ENCODE results near the gene ZNF121. TPM values are rescaled to one million over a fixed set of nuclear protein-coding genes. Genes with fewer than 3 reads are reported as not detected.

The ZNF121 gene
- total RNA-seq, 1 donor from 2014 or later = 18.0 TPM

DNA sequence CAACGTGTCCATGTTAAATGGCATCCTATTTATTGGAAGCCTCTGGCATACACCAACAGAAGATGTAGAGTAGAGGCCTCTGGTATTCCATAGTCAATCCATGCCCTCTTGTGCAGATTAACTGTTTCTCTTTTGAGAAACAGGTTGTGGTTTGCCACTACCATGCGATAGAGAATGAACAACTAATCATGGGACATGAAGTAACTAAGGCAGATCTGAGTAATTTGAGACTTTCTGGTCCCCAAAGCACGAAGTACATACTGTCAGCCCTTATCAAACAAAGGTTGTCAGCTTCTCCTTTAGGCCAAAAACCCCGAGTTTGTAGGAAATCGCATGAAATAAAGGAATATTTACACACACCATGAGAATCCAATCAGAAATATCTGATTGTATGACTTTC, 3.6 kb downstream of the ZNF121 start:
- TF ChIP-seq, protein P1, sequence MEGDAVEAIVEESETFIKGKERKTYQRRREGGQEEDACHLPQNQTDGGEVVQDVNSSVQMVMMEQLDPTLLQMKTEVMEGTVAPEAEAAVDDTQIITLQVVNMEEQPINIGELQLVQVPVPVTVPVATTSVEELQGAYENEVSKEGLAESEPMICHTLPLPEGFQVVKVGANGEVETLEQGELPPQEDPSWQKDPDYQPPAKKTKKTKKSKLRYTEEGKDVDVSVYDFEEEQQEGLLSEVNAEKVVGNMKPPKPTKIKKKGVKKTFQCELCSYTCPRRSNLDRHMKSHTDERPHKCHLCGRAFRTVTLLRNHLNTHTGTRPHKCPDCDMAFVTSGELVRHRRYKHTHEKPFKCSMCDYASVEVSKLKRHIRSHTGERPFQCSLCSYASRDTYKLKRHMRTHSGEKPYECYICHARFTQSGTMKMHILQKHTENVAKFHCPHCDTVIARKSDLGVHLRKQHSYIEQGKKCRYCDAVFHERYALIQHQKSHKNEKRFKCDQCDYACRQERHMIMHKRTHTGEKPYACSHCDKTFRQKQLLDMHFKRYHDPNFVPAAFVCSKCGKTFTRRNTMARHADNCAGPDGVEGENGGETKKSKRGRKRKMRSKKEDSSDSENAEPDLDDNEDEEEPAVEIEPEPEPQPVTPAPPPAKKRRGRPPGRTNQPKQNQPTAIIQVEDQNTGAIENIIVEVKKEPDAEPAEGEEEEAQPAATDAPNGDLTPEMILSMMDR (IDR thresholded peaks at IDR 0.05; ENCODE audit: borderline replicate concordance) = no peak
- H3K27ac ChIP-seq (replicated peaks) = peak overlapping the region; percentile 23
- DNase-seq = no peak
- peaks cover 48% of the 10 kb centered on the region for H3K9me3 ChIP-seq (replicated peaks)
- peaks cover 34% of the 10 kb centered on the region for H3K36me3 ChIP-seq
- H3K27me3 ChIP-seq (ENCODE audit: low read depth) = no peaks in the 10 kb centered on the region
- intact Hi-C loops (cut with micrococcal nuclease) = no loop called here
- no peak overlapping the region for H3K4me3 ChIP-seq
- H3K4me1 ChIP-seq = peaks cover 42% of the 10 kb centered on the region

DNA sequence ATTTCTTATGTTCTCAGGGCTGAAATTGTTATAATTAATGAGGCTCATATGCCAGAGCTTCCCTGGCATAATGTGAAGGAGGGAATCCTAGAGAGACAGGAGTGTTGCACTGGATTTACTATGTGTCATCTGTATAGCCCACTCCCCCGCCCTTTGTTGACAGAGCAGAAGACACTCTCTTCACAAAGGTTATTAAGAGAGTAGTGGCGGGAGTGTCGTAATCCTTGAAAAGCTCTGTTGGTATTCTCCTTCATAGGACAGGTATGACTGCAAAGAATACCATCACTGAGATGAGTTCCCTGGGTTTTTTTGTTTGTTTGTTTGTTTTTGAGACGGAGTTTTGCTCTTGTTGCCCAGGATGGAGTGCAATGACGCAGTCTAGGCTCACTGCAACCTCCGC, 14.0 kb downstream of the ZNF121 start:
- Histone ChIP-seq H3K36me3 (peaks cover 91% of the 10 kb centered on the region), H3K27ac (replicated peaks) (no peak overlapping the region), H3K4me1 (peaks cover 7% of the 10 kb centered on the region), H3K27me3 (ENCODE audit: low read depth) (no peaks in the 10 kb centered on the region), H3K4me3 (no peak overlapping the region), H3K9me3 (replicated peaks) (peaks cover 100% of the 10 kb centered on the region)
- no peak for DNase-seq
- intact Hi-C loops (cut with micrococcal nuclease) = no loop called here
- TF ChIP-seq, protein P1 (IDR thresholded peaks at IDR 0.05; ENCODE audit: borderline replicate concordance) = no peak

DNA sequence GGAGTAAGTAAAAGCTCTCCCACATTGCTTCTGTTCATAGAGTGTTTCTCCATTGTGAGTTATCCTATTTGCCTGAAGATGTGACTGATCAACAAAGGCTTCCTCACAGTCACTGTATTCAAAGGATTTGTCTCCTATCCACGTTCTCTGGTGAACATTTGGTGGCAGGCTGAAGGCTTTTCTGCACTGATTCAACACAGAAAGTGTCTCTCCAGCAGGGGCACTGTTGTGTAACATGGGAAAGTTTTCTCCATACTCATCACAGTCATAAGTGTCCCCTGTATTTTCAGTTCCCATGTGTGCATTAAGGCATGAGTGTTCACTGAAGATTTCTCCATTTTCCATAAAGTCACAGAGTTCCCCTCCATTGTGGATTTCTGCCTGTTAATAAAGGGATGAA, 17.6 kb downstream of the ZNF121 start:
- H3K9me3 ChIP-seq (replicated peaks) = peaks cover 100% of the 10 kb centered on the region
- DNase-seq = no peak
- H3K27me3 ChIP-seq (ENCODE audit: low read depth) = no peaks in the 10 kb centered on the region
- no peaks in the 10 kb centered on the region for H3K4me1 ChIP-seq
- intact Hi-C loops (cut with micrococcal nuclease) = no loop called here
- no peak overlapping the region for H3K27ac ChIP-seq (replicated peaks)
- TF ChIP-seq, protein P1 (IDR thresholded peaks at IDR 0.05; ENCODE audit: borderline replicate concordance) = no peak
- H3K4me3 ChIP-seq = no peak overlapping the region
- H3K36me3 ChIP-seq = peaks cover 99% of the 10 kb centered on the region

DNA sequence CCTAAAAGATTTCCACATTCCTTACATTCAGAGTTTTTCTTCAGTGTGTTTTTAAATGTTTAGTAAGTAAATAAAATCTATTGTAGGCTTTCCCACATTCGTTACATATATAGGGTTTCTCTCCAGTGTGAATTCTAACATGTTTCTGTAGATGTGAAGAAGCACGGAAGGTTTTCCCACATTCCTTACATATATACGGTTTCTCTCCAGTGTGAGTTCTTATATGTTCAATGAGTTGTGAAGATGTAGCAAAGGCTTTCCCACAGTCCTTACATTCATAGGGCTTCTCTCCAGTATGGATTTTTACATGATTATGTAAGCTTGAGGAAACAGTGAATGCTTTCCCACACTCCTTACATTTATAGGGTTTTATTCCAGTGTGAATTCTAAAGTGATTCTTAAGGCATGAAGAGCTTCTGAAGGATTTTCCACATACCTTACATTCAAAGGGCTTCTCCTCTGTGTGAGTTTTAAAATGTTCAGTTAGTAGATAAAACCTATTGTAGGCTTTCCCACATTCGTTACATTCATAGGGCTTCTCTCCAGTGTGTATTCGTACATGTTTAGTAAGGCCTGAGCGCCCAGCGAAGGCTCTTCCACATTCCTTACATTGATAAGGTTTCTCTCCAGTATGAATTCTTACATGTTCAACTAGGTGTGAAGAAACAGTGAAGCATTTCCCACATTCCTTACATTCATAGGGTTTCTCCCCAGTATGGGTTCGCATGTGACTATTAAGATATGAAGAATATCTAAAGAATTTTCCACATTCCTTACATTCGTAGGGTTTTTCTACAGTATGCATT, 18.2 kb downstream of the ZNF121 start:
- no peak for DNase-seq
- intact Hi-C loops (cut with micrococcal nuclease) = no loop called here
- Histone ChIP-seq H3K27ac (replicated peaks) (no peak overlapping the region), H3K27me3 (ENCODE audit: low read depth) (no peaks in the 10 kb centered on the region), H3K4me1 (no peaks in the 10 kb centered on the region), H3K9me3 (replicated peaks) (peaks cover 100% of the 10 kb centered on the region), H3K4me3 (no peak overlapping the region), H3K36me3 (peaks cover 100% of the 10 kb centered on the region)
- TF ChIP-seq, protein P1 (IDR thresholded peaks at IDR 0.05; ENCODE audit: borderline replicate concordance) = no peak

DNA sequence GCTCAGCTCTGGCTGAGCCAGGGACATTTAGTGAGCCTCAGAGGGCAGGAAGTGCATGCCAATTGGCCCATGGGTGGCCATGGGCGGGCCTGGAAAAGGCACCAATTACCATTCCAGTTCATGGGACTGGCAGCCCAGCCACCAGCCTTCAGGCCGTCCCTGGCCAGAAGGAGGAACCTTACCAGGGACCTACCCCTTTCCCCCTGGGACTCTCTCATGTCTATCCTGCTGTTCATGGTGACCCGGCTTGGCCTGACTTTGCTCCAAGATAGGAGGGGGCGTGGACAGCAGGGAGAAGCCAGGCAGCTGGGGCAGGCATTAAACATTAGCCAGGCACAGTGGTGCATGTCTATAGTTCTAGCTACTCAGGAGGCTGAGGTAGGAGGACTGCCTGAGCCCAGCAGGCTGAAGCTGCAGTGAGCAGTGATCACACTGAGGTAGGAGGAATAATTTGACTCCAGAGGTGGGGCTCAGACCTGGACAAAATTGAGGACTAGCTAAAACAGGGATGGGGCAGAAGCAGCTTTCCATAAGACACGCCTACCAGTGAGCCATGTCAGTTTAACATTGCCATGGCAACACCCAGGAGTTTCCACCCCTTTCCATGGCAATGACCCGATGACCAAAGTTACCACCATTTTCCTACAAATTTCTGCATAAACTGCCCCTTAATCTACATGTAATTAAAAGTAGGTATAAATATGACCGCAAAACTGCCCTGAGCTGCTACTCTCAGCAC, 31.6 kb downstream of the ZNF121 start:
- intact Hi-C loops (cut with micrococcal nuclease) = no loop called here
- H3K4me1 ChIP-seq = no peaks in the 10 kb centered on the region
- no peak overlapping the region for H3K4me3 ChIP-seq
- no peak overlapping the region for H3K27ac ChIP-seq (replicated peaks)
- TF ChIP-seq, protein P1 (IDR thresholded peaks at IDR 0.05; ENCODE audit: borderline replicate concordance) = no peak
- no peak for DNase-seq
- no peaks in the 10 kb centered on the region for H3K27me3 ChIP-seq (ENCODE audit: low read depth)
- H3K36me3 ChIP-seq = peaks cover 6% of the 10 kb centered on the region
- peaks cover 39% of the 10 kb centered on the region for H3K9me3 ChIP-seq (replicated peaks)
